SK-N-SH treated with all-trans-retinoic acid at 6 μM for 48 hours (cell line): ENCODE measurements around the gene ADORA3.

Experiments used
- ARNTL ChIP-seq: fragments of 450-650 bp; formaldehyde crosslinking; IDR thresholded peaks from 2 replicates; pipeline ENCODE4 v1.5.0; 2020; ENCODE audit warnings: low read depth, mild to moderate bottlenecking, moderate library complexity, borderline replicate concordance
- BACH2 ChIP-seq: fragments of 250-450 bp; sonication (Bioruptor Pico); IDR thresholded peaks from 2 replicates; pipeline ENCODE4 v1.9.0; 2021; ENCODE audit warnings: mild to moderate bottlenecking, borderline replicate concordance
- GLIS3 ChIP-seq: fragments of 250-450 bp; sonication (Bioruptor Pico); IDR thresholded peaks from 2 replicates; pipeline ENCODE4 v1.5.0; 2020; ENCODE audit warnings: mild to moderate bottlenecking, moderate library complexity
- PATZ1 ChIP-seq: fragments of 250-450 bp; sonication (Bioruptor Pico); IDR thresholded peaks from 2 replicates; pipeline ENCODE4 v1.8.0; 2020; ENCODE audit warnings: mild to moderate bottlenecking, moderate library complexity, borderline replicate concordance
- POU6F1 ChIP-seq: fragments of 250-450 bp; sonication (Bioruptor Pico); IDR thresholded peaks from 2 replicates; pipeline ENCODE4 v1.8.0; 2021; ENCODE audit warnings: low read depth, mild to moderate bottlenecking, moderate library complexity, borderline replicate concordance
- RARB ChIP-seq: fragments of 250-450 bp; sonication (Bioruptor Pico); IDR thresholded peaks from 2 replicates; pipeline ENCODE4 v1.8.0; 2021; ENCODE audit warnings: mild to moderate bottlenecking, moderate library complexity
- TCF4 ChIP-seq: fragments of 250-450 bp; sonication (Bioruptor Pico); IDR thresholded peaks from 2 replicates; pipeline ENCODE4 v1.8.0; 2021; ENCODE audit warnings: mild to moderate bottlenecking, moderate library complexity, borderline replicate concordance
- ZC3H10 ChIP-seq: fragments of 250-450 bp; sonication (Bioruptor Pico); IDR thresholded peaks from 2 replicates; pipeline ENCODE4 v1.5.1; 2021; ENCODE audit warnings: mild to moderate bottlenecking, moderate library complexity
- ZFP3 ChIP-seq: fragments of 250-450 bp; sonication (Bioruptor Pico); IDR thresholded peaks from 2 replicates; pipeline ENCODE4 v1.5.0; 2020; ENCODE audit warnings: mild to moderate bottlenecking, moderate library complexity
- ZFP30 ChIP-seq: fragments of 450-650 bp; formaldehyde crosslinking; IDR thresholded peaks from 2 replicates; pipeline ENCODE4 v1.5.0; 2022; ENCODE audit warnings: mild to moderate bottlenecking, moderate library complexity
- ZNF565 ChIP-seq: fragments of 450-650 bp; formaldehyde crosslinking; conservative IDR thresholded peaks from 2 replicates; pipeline ENCODE4 v1.5.0; 2020; ENCODE audit warnings: low read depth, mild to moderate bottlenecking, moderate library complexity
- ZNF70 ChIP-seq: fragments of 450-650 bp; formaldehyde crosslinking; IDR thresholded peaks from 2 replicates; pipeline ENCODE4 v1.5.0; 2020; ENCODE audit warnings: mild to moderate bottlenecking, moderate library complexity
- TF ChIP-seq, protein P1 (sequence below): fragments of 250-450 bp; sonication (Bioruptor Pico); IDR thresholded peaks from 2 replicates; pipeline ENCODE4 v1.5.1; 2020; ENCODE audit warnings: low read depth, mild to moderate bottlenecking, moderate library complexity

DNA sequence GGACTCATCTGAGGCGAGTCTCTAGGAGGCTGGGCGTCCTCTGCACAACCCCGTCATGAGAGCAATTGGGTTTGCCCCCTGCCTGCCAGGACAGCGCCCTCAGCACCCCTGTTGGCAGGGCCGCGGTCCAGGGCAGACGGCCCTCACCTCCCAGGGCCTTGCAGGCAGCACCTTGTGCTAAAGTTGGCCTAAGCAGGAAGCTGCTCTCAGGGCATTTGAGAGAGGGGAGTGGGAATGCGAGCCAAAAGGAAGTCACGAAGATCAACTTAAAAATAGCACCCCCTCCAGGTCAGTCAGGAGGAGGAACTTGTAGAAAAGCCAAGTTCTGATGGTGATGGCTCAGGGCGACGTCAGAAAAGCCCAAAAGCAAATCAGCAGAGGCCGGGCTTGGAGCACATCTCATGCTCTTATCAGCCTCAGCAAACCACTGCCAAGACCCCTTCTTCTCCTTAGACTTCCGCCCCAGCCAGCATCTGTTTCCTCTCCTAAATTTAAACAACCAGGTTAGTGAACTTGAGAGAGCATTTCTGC lies 12.6 kb upstream of the ADORA3 start:
- TF ChIP-seq ZNF565 (CRISPR knock-in tag) = no peak
- no peak for TF ChIP-seq PATZ1
- TF ChIP-seq ZFP3 (CRISPR knock-in tag) = no peak
- no peak for TF ChIP-seq RARB
- no peak for TF ChIP-seq POU6F1 (CRISPR knock-in tag)
- TF ChIP-seq TCF4 (CRISPR knock-in tag) = no peak
- TF ChIP-seq ZNF70 (CRISPR knock-in tag) = no peak
- TF ChIP-seq ZC3H10 = no peak
- TF ChIP-seq BACH2 = no peak
- no peak for TF ChIP-seq GLIS3 (CRISPR knock-in tag)
- no peak for TF ChIP-seq ARNTL (CRISPR knock-in tag)
- no peak for TF ChIP-seq ZFP30 (CRISPR knock-in tag)
- TF ChIP-seq, protein P1, sequence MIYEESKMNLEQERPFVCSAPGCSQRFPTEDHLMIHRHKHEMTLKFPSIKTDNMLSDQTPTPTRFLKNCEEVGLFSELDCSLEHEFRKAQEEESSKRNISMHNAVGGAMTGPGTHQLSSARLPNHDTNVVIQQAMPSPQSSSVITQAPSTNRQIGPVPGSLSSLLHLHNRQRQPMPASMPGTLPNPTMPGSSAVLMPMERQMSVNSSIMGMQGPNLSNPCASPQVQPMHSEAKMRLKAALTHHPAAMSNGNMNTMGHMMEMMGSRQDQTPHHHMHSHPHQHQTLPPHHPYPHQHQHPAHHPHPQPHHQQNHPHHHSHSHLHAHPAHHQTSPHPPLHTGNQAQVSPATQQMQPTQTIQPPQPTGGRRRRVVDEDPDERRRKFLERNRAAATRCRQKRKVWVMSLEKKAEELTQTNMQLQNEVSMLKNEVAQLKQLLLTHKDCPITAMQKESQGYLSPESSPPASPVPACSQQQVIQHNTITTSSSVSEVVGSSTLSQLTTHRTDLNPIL (CRISPR knock-in tag) = no peak
